SU-DHL-6 (cell line): Measurements from ENCODE around the gene ZNF446.

Experiments used
- H2AFZ ChIP-seq: fragments of 200-600 bp; sonication (generic); 2 replicates; pipeline ENCODE4 v1.6.1; 2014; ENCODE audit warnings: low read depth, mild to moderate bottlenecking, moderate library complexity, mixed read lengths, antibody characterized with exemption, low read length; ENCODE audit not compliant: severe bottlenecking
- H3F3A ChIP-seq: fragments of 200-600 bp; shearing (Covaris generic); 2 replicates; pipeline ENCODE4 v1.6.0; 2016; ENCODE audit warnings: antibody characterized with exemption, mild to moderate bottlenecking; ENCODE audit not compliant: insufficient read depth
- H3K27ac ChIP-seq: fragments of 200-600 bp; sonication (generic); 2 replicates; pipeline ENCODE4 v1.5.1; 2016; ENCODE audit warnings: low read depth, mild to moderate bottlenecking, low read length, moderate library complexity, mixed read lengths
- H3K27me3 ChIP-seq: fragments of 200-600 bp; sonication (generic), shearing (Covaris generic); 2 replicates; pipeline ENCODE4 v1.6.0; 2014; ENCODE audit warnings: mild to moderate bottlenecking, low read length
- H3K36me3 ChIP-seq: fragments of 200-600 bp; sonication (generic); 2 replicates; pipeline ENCODE4 v1.6.1; 2014; ENCODE audit warnings: mild to moderate bottlenecking, low read length, mixed read lengths
- H3K4me2 ChIP-seq: fragments of 300-600, 200-600 bp; shearing (Covaris generic), sonication (generic); 2 replicates; pipeline ENCODE4 v1.6.0; 2014; ENCODE audit warnings: low read length, low read depth, mild to moderate bottlenecking; ENCODE audit not compliant: poor library complexity, severe bottlenecking
- H3K4me3 ChIP-seq: fragments of 200-600 bp; sonication (generic); 2 replicates; pipeline ENCODE4 v1.5.1; 2014; ENCODE audit warnings: antibody characterized with exemption, low read length, mild to moderate bottlenecking, mixed read lengths; ENCODE audit not compliant: insufficient read depth, poor library complexity, severe bottlenecking
- H3K79me2 ChIP-seq: fragments of 200-600 bp; sonication (generic); 2 replicates; pipeline ENCODE4 v1.6.1; 2014; ENCODE audit warnings: mild to moderate bottlenecking, low read length, moderate library complexity; ENCODE audit not compliant: insufficient read depth
- H3K9ac ChIP-seq: fragments of 200-600 bp; sonication (generic); 2 replicates; pipeline ENCODE4 v1.7.0; 2014; ENCODE audit warnings: mild to moderate bottlenecking, low read length
- H3K9me2 ChIP-seq: fragments of 200-600 bp; sonication (generic); replicated peaks from 2 replicates; pipeline ENCODE4 v1.6.1; 2014; ENCODE audit warnings: low read length; ENCODE audit not compliant: insufficient read depth
- H3K9me3 ChIP-seq: fragments of 200-600 bp; sonication (generic); 2 replicates; pipeline ENCODE4 v1.6.1; 2014; ENCODE audit warnings: low read length, mixed read lengths; ENCODE audit not compliant: insufficient read depth
- H4K20me1 ChIP-seq: fragments of 200-600 bp; sonication (generic); 2 replicates; pipeline ENCODE4 v1.6.1; 2014; ENCODE audit warnings: low read depth, mild to moderate bottlenecking, antibody characterized with exemption, low read length, moderate library complexity, mixed read lengths
- EZH2phosphoT487 ChIP-seq: fragments of 200-600 bp; sonication (generic), shearing (Covaris generic); conservative IDR thresholded peaks from 2 replicates; pipeline ENCODE4 v1.6.1; 2018; ENCODE audit warnings: mild to moderate bottlenecking, antibody characterized with exemption, low read length, moderate library complexity, mixed read lengths
- TF ChIP-seq, protein P1 (sequence below): fragments of 200-600 bp; sonication (generic); IDR thresholded peaks from one replicate; pipeline ENCODE4 v1.5.1; 2017; ENCODE audit warnings: antibody characterized with exemption, mild to moderate bottlenecking, low read length, moderate library complexity; ENCODE audit not compliant: insufficient read depth, poor library complexity, severe bottlenecking

Gene ZNF446

DNA sequence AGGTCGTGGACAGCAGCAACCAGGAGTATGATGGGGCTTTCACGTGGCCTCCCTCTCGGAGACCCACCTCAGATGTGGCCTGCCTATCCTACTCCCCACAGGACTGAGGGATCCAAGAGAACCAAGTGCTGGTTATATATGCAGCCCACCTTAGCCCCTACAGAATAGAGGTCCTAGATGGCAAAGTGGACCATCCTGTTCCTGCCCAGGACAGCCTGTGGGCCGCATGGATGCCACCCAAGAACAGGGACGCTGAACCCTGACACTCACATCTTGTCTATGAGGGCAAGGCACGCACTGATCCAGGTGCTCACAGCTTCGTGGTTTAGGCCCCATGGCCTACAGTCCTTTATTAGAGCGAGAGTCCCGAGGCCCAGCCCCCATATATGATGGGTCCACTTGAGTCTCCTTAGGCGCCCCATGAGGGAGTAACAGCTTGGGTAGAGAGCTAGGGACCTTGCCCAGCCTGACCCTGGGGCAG lies 37.1 kb downstream of the ZNF446 start:
- Histone ChIP-seq H3F3A (peaks cover 4% of the 10 kb centered on the region; the same call in 1 of the 2 replicates), H3K9me3 (no peaks in the 10 kb centered on the region), H3K79me2 (peaks cover 11% of the 10 kb centered on the region), H3K9me2 (no peaks in the 10 kb centered on the region), H2AFZ (peak overlapping the region; percentile 78), H4K20me1 (no peaks in the 10 kb centered on the region), H3K4me2 (peak overlapping the region; percentile 96), H3K4me3 (no peak overlapping the region), H3K36me3 (no peaks in the 10 kb centered on the region), H3K27me3 (no peaks in the 10 kb centered on the region), H3K27ac (no peak overlapping the region), H3K9ac (peak overlapping the region; percentile 97)
- TF ChIP-seq, protein P1, sequence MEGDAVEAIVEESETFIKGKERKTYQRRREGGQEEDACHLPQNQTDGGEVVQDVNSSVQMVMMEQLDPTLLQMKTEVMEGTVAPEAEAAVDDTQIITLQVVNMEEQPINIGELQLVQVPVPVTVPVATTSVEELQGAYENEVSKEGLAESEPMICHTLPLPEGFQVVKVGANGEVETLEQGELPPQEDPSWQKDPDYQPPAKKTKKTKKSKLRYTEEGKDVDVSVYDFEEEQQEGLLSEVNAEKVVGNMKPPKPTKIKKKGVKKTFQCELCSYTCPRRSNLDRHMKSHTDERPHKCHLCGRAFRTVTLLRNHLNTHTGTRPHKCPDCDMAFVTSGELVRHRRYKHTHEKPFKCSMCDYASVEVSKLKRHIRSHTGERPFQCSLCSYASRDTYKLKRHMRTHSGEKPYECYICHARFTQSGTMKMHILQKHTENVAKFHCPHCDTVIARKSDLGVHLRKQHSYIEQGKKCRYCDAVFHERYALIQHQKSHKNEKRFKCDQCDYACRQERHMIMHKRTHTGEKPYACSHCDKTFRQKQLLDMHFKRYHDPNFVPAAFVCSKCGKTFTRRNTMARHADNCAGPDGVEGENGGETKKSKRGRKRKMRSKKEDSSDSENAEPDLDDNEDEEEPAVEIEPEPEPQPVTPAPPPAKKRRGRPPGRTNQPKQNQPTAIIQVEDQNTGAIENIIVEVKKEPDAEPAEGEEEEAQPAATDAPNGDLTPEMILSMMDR, result no peak
- TF ChIP-seq EZH2phosphoT487, result no peak

DNA sequence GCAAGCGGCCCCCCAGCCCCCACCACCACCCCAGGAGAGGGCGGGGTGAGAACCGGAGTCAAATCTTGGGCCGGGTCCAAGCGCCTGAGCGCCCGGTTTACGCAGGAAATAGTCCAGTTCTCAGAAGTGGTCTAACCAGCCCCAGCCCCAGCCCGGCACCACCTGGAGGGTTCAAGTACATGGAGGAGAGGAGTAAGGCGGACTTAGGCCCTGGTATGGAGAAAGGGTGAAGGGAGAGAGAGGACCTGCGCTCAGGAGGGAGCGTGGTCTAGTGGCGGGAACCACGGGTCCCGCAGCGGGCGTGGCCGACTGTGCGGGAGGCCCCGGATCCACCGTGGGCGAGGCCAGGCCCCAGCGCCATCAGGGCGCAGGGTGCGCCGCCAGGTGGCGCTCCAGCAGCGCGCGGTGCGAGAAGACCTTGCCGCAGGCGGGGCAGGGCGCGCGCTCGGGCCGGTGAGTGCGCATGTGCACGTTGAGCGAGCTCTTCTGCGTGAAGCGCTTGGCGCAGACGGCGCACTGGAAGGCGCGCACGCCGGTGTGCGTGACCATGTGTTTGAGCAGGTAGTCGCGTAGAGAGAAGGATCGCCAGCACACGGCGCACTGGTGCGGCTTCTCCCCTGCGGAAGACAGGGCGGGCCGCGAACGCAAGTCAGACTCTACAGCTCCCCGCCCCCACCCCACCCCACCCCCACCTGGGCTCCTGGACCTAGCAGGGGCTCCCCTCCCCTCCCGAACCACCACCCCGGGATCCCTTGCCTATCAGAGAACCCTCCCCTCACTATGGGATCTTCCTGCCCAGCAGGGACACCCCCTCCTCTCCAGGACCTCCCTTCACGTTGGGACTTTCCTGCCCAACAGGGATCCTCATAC lies 37.8 kb downstream of the ZNF446 start:
- Histone ChIP-seq H3K27ac (peak overlapping the region; percentile 64), H3K4me3 (peak overlapping the region; percentile 84), H3K9me3 (no peaks in the 10 kb centered on the region), H3K9me2 (no peaks in the 10 kb centered on the region), H4K20me1 (no peaks in the 10 kb centered on the region), H3K36me3 (no peaks in the 10 kb centered on the region), H3K27me3 (no peaks in the 10 kb centered on the region), H3K9ac (peak overlapping the region; percentile 97), H3K79me2 (peaks cover 15% of the 10 kb centered on the region), H3K4me2 (peak overlapping the region; percentile 96), H2AFZ (peak overlapping the region; percentile 78), H3F3A (peaks cover 5% of the 10 kb centered on the region; the same call in 1 of the 2 replicates)
- TF ChIP-seq, protein P1, result peak; percentile 95
- TF ChIP-seq EZH2phosphoT487, result no peak

DNA sequence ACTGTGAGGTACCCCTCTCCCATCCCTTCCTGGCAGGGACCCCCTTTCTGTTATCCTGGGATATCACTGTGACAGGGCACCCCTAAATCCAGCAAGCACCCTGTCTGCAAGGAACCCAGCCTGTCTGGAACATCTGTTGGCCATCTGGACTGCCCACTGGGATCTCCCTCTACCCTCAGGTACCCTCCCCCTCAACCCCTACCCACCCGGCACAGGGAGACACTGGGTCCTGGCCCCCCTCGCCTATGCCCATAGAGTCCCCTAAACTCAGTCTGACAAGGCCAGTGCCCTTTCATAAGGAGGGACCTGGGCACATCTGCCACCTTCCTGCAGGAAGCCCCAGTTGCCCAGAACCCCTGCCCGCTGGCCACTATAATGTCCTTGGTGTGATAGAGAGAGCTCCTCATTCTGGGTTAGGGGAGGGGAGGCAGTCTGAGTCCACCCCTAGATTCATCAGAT lies 38.4 kb downstream of the ZNF446 start:
- H4K20me1 ChIP-seq, result no peaks in the 10 kb centered on the region
- H3F3A ChIP-seq, result peaks cover 6% of the 10 kb centered on the region
- peak overlapping the region; percentile 97 for H3K9ac ChIP-seq
- no peaks in the 10 kb centered on the region for H3K36me3 ChIP-seq
- H3K4me2 ChIP-seq, result peak overlapping the region; percentile 96
- H3K9me3 ChIP-seq, result no peaks in the 10 kb centered on the region
- no peaks in the 10 kb centered on the region for H3K27me3 ChIP-seq
- no peaks in the 10 kb centered on the region for H3K9me2 ChIP-seq
- H3K79me2 ChIP-seq, result peaks cover 15% of the 10 kb centered on the region
- H3K4me3 ChIP-seq, result peak overlapping the region; percentile 84
- no peak overlapping the region for H2AFZ ChIP-seq
- H3K27ac ChIP-seq, result peak overlapping the region; percentile 64
- TF ChIP-seq, protein P1, result no peak
- no peak for TF ChIP-seq EZH2phosphoT487
